ENCODE results near the gene ITGB7.
"Not testable (repeated sequence)": the region's sequence is repeated elsewhere in the genome, so short reads cannot be mapped to it uniquely, and the experiment has no call there.

The ITGB7 gene

GRCh38 chr12:53178803-53179202 lies 28.2 kb downstream of the ITGB7 start:
- DNase-seq (ENCODE audit: low read depth): not testable (repeated sequence)

GRCh38 chr12:53177447-53177846 lies 29.6 kb downstream of the ITGB7 start:
- DNase-seq (ENCODE audit: low read depth): not testable (repeated sequence)

GRCh38 chr12:53176750-53177149 lies 30.3 kb downstream of the ITGB7 start:
- DNase-seq (ENCODE audit: low read depth): no peak

- DNase-seq (ENCODE audit: low read depth): no peak
Observed at GRCh38 chr12:53174881-53175491, 32.1 kb downstream of the ITGB7 start.

- DNase-seq (ENCODE audit: low read depth): no peak
Observed at GRCh38 chr12:53173085-53173715, 33.9 kb downstream of the ITGB7 start.

GRCh38 chr12:53172352-53172751 lies 34.7 kb downstream of the ITGB7 start:
- no peak for DNase-seq (ENCODE audit: low read depth)

- DNase-seq (ENCODE audit: low read depth): no peak
Observed at GRCh38 chr12:53171725-53172329, 35.2 kb downstream of the ITGB7 start.

GRCh38 chr12:53170876-53171724 lies 36.0 kb downstream of the ITGB7 start:
- no peak for DNase-seq (ENCODE audit: low read depth)

GRCh38 chr12:53170215-53170614 lies 36.8 kb downstream of the ITGB7 start:
- no peak for DNase-seq (ENCODE audit: low read depth)

- DNase-seq (ENCODE audit: low read depth): no peak
Observed at GRCh38 chr12:53169644-53170043, 37.4 kb downstream of the ITGB7 start.

- no peak for DNase-seq (ENCODE audit: low read depth)
Observed at GRCh38 chr12:53166837-53167236, 40.2 kb downstream of the ITGB7 start.

- not testable (repeated sequence) for DNase-seq (ENCODE audit: low read depth)
Observed at GRCh38 chr12:53163008-53163407, 44.0 kb downstream of the ITGB7 start.

- no peak for DNase-seq (ENCODE audit: low read depth)
Observed at GRCh38 chr12:53161119-53161911, 45.7 kb downstream of the ITGB7 start.

GRCh38 chr12:53160673-53161072 lies 46.4 kb downstream of the ITGB7 start:
- no peak for DNase-seq (ENCODE audit: low read depth)

GRCh38 chr12:53160000-53160399 lies 47.1 kb downstream of the ITGB7 start:
- no peak for DNase-seq (ENCODE audit: low read depth)

- DNase-seq (ENCODE audit: low read depth): peak; percentile 74
Observed at GRCh38 chr12:53159195-53159839, 47.7 kb downstream of the ITGB7 start.

GRCh38 chr12:53152390-53152789 lies 54.7 kb downstream of the ITGB7 start:
- DNase-seq (ENCODE audit: low read depth): no peak

GRCh38 chr12:53151039-53151438 lies 56.0 kb downstream of the ITGB7 start:
- no peak for DNase-seq (ENCODE audit: low read depth)

GRCh38 chr12:53147653-53148052 lies 59.4 kb downstream of the ITGB7 start:
- no peak for DNase-seq (ENCODE audit: low read depth)

GRCh38 chr12:53147181-53147580 lies 59.9 kb downstream of the ITGB7 start:
- DNase-seq (ENCODE audit: low read depth): no peak
